CD4-positive, alpha-beta T cell treated with Interleukin-17A for 4 hours (primary cell): Measurements from ENCODE around the gene PHEX.
"Not testable (repeated sequence)": the region's sequence is repeated elsewhere in the genome, so short reads cannot be mapped to it uniquely, and the experiment has no call there.

Experiments
- DNase-seq: peaks from one replicate; pipeline ENCODE4 v3.0.0-alpha.2; 2020; ENCODE audit warnings: mixed read lengths

Gene PHEX

DNA sequence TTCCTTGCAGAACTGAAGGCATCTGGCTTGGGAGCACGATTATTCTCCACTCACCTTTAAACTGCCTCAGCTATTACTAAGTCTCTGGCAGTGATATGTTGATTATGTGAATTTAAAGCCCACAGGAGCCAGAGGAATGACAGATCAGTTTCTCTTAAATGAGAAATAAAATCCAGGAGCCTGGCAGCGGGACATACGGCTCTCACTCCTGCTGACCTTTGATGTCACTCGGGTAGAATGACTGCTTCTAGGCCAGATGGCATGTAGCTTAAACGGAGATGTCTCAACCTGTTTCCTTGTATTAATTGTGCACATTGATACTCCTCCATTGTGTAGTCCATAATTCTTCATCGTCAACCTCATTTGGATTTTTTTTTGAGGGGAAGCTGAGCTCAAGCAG lies 236.6 kb downstream of the PHEX start:
- DNase-seq, result no peak

DNA sequence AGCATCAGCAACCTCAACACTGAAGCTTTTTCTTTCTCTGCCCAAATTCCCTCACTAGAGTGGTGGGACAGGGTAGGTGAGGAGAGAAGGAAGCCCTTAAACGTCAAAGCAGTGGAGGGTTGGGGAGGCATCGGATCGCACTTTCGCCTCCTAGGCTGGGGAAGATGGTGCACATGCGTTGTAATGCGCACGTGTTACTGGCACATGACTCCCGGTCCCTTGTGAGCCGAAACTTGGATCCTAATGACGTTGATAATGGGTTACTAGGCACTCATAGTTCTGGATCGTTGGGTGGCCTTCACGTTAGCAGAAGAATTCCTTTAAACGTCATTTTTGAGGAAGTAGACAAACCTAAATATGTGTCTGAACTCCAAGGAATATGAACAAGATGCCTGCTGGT lies 240.5 kb downstream of the PHEX start, which contains the start of gene CBLL2:
Gene CBLL2, plus strand, starts transcription at position 301 of the 400 bp plus-strand sequence. Its CDS starts 79 bp downstream, at position 380.
- DNase-seq, result no peak

DNA sequence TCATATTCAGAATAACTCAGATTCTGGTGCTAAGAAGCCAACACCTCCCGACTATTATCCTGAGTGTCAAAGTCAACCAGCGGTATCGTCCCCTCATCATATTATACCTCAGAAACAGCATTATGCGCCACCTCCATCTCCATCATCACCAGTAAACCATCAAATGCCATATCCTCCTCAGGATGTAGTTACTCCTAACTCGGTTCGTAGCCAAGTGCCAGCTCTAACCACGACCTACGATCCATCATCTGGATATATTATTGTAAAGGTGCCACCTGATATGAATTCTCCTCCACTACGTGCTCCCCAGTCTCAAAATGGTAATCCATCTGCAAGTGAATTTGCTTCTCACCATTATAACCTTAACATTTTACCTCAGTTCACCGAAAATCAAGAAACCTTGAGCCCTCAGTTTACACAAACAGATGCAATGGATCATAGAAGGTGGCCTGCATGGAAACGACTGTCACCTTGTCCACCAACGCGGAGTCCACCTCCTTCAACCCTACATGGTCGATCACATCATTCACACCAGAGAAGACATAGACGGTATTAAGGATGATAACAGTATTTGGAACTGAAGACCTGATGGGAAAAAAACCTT lies 241.7 kb downstream of the PHEX start:
- no peak for DNase-seq

DNA sequence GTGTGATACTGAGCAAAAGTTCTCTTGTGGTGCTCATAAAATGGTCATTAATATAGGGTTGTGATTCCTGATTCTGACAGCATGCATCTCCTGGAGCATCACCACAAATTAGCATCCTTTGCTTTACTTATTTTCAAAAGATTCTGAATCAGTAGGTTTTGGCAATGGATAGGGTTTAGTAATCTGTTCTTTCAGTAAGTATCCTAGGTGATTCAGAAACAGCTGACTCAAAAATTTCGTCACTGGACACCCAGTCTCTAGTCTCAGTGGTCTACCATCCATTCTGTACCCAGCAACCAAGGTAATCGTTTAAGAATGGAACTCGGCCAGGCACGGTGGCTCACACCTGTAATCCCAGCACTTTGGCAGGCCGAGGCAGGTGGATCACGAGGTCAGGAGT lies 244.7 kb downstream of the PHEX start:
- DNase-seq, result no peak

DNA sequence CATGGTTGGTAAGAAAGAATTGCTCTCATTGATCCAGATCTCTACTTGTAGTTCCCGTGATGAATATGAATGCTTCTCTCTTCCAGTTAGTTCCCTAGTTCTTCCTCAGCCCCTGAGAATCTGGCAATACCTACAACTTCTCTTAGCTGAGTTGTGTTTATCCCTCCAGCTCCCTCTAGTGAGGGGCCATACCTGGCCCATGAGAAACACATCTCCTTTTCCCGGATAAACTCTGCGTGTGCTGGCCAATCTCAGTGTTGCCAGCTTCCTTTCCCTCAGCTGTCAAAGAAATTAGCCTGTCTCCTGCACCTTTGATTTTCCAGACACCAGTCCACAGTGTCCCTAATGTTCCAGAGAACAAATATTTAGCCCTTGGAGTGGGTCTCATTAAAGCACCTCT lies 246.2 kb downstream of the PHEX start:
- DNase-seq, result no peak

DNA sequence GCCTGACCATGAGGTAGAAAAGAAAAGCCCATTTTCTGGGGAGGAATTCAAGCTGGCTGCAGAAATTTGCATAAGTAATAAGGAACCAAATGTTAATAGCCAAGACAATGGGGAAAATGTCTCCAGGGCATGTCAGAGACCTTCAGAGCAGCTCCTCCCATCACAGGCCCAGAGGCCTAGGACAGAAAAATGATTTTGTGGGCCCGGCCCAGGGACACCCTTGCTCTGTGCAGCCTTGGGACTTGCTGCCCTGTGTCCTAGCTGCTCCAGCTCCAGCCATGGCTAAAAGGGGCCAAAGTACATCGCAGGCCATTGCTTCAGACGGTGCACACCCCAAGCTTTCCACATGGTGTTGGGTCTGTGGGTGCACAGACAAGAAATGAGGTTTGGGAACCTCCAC lies 257.1 kb downstream of the PHEX start:
- not testable (repeated sequence) for DNase-seq

DNA sequence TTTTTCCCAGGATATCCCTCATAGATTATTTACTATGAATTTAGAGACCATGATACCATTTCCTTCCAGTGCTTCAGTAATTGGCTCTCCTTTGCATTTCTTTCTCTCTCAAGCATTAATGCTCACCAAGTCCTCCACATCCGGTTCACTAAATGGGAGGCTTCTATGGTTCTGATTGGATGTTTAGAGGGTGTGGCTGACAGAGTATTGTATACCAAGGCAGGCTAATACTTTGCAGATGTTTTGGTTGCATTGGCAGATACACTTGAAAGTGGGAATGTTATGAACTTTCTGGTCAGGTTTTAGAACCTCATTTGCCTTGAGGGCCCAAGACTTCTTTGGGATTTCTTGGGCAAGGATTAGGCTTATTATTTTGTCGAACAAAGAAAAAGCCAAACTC lies 264.7 kb downstream of the PHEX start:
- no peak for DNase-seq

DNA sequence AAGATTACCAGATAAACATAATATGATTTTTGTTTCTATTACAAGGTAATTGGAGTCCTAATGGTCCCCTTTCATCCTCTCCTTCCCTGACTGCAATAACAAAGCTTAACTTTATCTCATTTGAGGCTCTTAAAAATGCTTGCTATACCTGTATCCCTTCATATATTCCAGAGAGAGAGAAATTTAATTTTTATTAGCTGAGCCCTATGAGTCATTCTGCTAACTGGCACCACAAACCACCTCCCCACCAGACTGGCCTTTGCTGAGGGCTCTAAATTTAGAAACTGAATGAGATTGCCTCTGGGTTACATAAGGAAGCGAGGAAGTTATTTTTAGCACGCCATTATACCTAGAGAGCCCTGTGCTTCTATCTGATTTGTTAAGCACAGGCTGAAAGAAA lies 268.0 kb downstream of the PHEX start:
- no peak for DNase-seq
